Stimulated activated memory B cell treated with anti-CD40 and anti-IgM and Interleukin-4, amounts not matched to agents 10 μg/mL and 1 μg/mL and 100 μg/mL, for 72 hours (primary cell): ENCODE results near the gene ANGPTL8.

Source experiments
- ATAC-seq: fragments of 150-1000 bp; cut with Tn5 transposase; 2 replicates; pipeline ENCODE4 v1.10.0; 2021
- H3K27ac Mint-ChIP-seq: one replicate; pipeline ENCODE4 v1.8.0; 2022; ENCODE audit warnings: mild to moderate bottlenecking, mixed read lengths
- H3K27me3 Mint-ChIP-seq: one replicate; pipeline ENCODE4 v1.8.0; 2022; ENCODE audit warnings: mixed read lengths
- H3K36me3 Mint-ChIP-seq: one replicate; pipeline ENCODE4 v1.8.0; 2022; ENCODE audit warnings: mixed read lengths
- H3K4me1 Mint-ChIP-seq: one replicate; pipeline ENCODE4 v1.8.0; 2022; ENCODE audit warnings: mixed read lengths
- H3K4me3 Mint-ChIP-seq: one replicate; pipeline ENCODE4 v1.8.0; 2022; ENCODE audit warnings: mild to moderate bottlenecking, moderate library complexity, mixed read lengths
- H3K9me3 Mint-ChIP-seq: one replicate; pipeline ENCODE4 v1.8.0; 2022; ENCODE audit warnings: mixed read lengths

Gene ANGPTL8

DNA sequence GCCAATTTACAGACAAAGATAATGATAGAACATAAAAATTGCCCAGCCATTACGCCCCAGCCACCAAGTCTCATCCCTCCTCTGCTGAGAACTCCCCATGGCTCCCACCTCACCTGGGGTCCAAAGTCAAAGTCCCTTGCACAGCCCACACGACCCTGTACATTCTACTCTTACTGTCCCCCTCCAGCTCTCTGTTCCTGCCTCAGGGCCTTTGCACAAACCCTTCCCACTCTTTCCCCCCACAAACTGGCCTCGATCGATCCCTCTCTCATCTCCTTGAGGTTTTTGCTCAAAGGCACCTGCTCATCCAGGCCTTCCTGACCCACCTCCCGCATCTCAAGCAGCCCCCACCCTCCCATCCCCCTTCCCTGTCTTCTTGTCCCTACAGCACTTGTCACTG is 21.6 kb downstream of the ANGPTL8 start:
- H3K36me3 Mint-ChIP-seq, result no peaks in the 10 kb centered on the region
- peaks cover 13% of the 10 kb centered on the region for H3K4me1 Mint-ChIP-seq
- H3K9me3 Mint-ChIP-seq, result no peaks in the 10 kb centered on the region
- peak overlapping the region; percentile 17 for H3K27ac Mint-ChIP-seq
- no peak for ATAC-seq
- peak overlapping the region; percentile 77 for H3K4me3 Mint-ChIP-seq
- H3K27me3 Mint-ChIP-seq, result peaks cover 14% of the 10 kb centered on the region

DNA sequence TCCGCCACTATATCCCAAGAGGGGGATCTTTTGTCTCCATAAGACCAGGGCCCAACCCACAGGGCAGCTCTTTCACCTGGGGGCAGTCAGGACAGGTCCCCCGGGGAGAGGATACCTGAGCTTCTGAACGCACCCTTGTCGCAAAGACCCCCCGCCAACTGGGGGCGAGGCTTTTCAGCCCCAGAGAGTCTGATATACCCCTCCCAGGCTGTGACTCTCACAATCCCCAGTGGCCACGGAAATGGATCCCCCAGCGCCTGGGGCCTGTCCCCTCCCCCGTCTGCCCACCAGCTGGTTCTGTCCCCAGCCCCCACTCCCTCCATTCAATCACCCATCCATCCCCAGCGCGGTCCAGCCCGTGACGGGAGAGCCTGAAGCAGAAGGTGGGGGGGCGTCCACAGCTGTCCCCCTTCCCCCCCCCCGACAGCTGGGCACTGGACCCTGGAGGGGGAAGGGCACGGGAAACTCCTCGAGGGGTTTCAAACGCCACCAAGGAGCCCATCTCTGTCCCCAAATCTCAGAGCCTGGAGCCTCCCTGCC is 22.1 kb downstream of the ANGPTL8 start:
- peaks cover 15% of the 10 kb centered on the region for H3K27me3 Mint-ChIP-seq
- peaks cover 13% of the 10 kb centered on the region for H3K4me1 Mint-ChIP-seq
- H3K9me3 Mint-ChIP-seq, result no peaks in the 10 kb centered on the region
- H3K36me3 Mint-ChIP-seq, result no peaks in the 10 kb centered on the region
- H3K27ac Mint-ChIP-seq, result peak overlapping the region; percentile 17
- peak overlapping the region; percentile 77 for H3K4me3 Mint-ChIP-seq
- no peak for ATAC-seq

DNA sequence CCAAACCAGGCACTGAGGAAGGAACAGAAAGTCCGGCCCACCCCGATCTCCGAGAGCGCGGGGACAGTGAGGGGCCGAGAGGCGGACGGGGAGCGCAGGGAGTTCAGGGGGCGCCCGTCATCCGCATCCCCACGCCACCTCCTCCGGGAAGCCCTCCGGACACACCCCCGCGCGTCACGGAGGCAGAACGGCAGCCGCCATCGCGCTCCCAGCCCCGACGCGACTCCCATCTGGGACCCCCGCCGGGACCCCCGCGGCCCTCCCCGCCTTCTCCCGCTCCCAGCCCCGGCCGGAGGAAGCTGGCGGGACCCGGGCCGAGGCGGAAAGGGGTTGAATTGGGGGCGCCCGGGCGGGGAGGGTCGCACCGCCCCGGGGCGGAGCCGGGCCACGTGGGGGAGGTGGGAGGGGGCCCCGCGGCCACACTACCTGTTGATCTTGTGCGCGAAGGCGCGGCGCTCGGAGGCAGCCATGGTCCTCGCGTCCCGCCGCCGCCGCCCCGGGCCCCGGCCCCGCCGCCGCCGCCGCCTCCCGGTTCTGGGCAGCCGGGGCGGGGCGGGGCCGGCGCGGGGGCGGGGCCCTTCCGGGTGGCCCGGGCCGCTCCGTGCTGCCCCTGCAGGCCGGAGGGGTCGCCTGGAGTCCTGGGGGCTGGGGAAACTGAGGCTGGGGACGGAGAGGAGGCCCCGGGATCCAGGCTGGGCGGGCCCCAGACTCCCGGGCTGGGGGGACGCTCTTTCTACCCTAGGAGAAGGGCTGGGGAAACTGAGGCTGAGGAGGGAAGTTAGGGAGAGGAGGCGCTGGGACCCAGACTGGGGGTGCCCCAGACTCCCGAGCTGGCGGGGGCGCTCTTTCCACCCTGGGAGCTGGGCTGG is 22.8 kb downstream of the ANGPTL8 start, which contains the start of gene DOCK6:
DOCK6 (minus strand) TSS at position 554 of the 869 bp plus-strand sequence; CDS start at position 470, 84 bp downstream.
- H3K36me3 Mint-ChIP-seq, result no peaks in the 10 kb centered on the region
- peaks cover 22% of the 10 kb centered on the region for H3K27me3 Mint-ChIP-seq
- peak; percentile 66 for ATAC-seq
- H3K27ac Mint-ChIP-seq, result peak within 1 kb of the TSS; percentile 57
- H3K4me3 Mint-ChIP-seq, result peak within 1 kb of the TSS; percentile 77
- no peaks in the 10 kb centered on the region for H3K9me3 Mint-ChIP-seq
- H3K4me1 Mint-ChIP-seq, result peaks cover 13% of the 10 kb centered on the region

DNA sequence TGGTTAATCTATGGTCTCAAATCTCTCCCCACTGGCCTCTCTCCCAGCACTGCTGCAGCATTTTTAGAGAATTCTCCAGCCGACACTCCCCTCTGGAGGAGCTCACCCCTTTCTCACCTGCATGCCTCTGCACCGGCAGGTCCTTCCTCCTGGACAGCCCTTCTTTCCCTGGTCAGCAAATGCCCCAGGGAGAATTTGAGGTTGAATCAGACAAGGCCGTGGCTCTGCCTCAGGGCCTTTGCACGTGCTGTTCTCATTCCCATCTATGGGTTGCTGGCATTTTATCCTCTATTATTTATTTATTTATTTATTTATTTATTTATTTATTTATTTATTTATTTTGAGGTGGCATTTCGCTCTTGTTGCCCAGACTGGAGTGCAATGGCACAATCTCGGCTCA is 24.3 kb downstream of the ANGPTL8 start:
- H3K36me3 Mint-ChIP-seq, result no peaks in the 10 kb centered on the region
- H3K4me1 Mint-ChIP-seq, result peaks cover 13% of the 10 kb centered on the region
- peak overlapping the region; percentile 30 for H3K4me3 Mint-ChIP-seq
- peaks cover 37% of the 10 kb centered on the region for H3K27me3 Mint-ChIP-seq
- H3K9me3 Mint-ChIP-seq, result no peaks in the 10 kb centered on the region
- no peak for ATAC-seq
- no peak overlapping the region for H3K27ac Mint-ChIP-seq

DNA sequence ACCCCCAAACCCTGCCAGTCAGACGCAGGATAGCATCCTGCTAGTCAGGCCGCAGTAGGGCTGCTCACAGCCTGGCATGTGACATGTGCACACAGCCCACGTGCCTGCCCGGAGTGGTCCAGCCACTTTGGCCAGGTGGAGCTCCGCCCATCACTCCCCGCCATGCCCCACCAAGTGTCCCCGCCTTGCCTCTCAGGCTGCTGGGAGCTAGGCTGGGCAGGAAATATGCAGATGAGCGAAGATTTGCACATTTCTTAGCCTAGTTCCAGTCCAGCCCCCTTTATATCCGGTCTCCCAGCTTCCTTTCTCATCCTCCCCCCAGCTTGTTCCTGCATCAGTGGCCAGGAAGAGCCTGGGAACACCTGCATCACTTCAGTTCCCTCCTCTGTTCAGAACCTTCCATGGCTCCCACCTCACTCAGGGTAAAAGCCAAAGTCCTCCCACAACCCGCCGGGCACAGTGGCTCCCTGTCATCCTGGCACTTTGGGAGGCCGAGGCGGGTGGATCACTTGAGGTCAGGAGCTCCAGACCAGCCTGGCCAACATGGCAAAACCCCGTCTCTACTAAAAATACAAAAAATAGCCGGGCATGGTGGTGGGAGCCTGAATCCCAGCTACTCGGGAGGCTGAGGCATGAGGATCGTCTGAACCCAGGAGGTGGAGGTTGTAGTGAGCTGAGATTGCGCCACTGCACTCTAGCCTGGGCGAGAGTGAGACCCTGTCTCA is 25.2 kb downstream of the ANGPTL8 start:
- Mint-ChIP-seq H3K27ac (no peak overlapping the region), H3K27me3 (peaks cover 46% of the 10 kb centered on the region), H3K4me3 (no peak overlapping the region), H3K9me3 (no peaks in the 10 kb centered on the region), H3K4me1 (peaks cover 13% of the 10 kb centered on the region), H3K36me3 (no peaks in the 10 kb centered on the region)
- ATAC-seq, result no peak

DNA sequence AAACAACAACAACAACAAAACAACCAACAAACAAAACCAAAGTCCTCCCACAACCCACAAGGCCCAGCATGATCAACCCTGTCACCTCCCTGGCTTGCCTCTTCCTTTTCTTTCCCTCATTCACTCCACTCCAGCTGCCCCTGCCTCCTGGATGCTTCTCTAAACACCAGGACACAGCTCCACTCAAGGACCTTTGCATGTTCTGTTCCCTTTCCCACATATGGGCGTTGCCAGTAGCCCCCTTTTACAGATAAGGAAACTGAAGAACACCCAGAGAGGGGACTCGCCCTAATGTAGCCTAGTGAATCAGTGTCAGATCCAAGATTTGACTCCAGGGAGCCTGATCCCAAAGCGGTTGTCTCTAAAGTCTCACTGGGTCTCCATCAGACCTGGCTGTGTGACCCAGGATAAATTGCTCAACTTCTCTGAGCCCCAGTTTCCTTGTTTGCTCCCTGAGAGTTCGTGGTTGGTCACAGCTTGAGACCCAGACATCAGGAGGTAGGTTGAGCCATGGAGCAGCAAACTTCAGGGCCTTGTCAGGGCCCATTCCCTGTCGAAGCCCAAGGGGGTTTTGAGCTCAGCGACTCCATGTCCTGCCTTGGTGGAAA is 25.9 kb downstream of the ANGPTL8 start:
- Mint-ChIP-seq H3K36me3 (no peaks in the 10 kb centered on the region), H3K4me1 (peaks cover 13% of the 10 kb centered on the region), H3K27ac (no peak overlapping the region), H3K27me3 (peaks cover 50% of the 10 kb centered on the region), H3K9me3 (no peaks in the 10 kb centered on the region), H3K4me3 (no peak overlapping the region)
- no peak for ATAC-seq

DNA sequence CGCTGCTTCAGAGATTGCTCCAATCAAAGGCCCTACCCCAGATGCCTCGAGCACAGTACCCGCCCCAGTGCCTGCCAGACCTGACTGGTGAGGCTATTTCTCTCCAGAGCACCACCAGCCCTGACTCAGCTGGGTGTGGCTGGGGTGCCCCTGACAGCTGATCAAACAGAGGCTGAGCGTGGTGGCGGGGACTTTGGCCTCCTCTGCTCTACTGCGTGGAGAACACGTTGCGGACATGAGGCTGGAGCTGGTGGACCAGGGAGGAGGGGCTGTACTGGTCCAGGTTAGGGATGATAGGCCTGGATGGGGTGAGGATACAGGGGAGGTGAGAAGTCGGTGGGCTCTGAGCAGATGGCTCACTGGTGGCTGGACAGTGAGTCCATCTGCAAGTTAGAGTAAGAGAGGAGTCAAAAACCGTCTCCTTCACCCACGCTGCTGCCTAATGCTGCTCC is 26.4 kb downstream of the ANGPTL8 start:
- Mint-ChIP-seq H3K27ac (no peak overlapping the region), H3K9me3 (no peaks in the 10 kb centered on the region), H3K36me3 (no peaks in the 10 kb centered on the region), H3K27me3 (peaks cover 50% of the 10 kb centered on the region), H3K4me3 (no peak overlapping the region), H3K4me1 (peaks cover 13% of the 10 kb centered on the region)
- ATAC-seq, result peak; percentile 4

DNA sequence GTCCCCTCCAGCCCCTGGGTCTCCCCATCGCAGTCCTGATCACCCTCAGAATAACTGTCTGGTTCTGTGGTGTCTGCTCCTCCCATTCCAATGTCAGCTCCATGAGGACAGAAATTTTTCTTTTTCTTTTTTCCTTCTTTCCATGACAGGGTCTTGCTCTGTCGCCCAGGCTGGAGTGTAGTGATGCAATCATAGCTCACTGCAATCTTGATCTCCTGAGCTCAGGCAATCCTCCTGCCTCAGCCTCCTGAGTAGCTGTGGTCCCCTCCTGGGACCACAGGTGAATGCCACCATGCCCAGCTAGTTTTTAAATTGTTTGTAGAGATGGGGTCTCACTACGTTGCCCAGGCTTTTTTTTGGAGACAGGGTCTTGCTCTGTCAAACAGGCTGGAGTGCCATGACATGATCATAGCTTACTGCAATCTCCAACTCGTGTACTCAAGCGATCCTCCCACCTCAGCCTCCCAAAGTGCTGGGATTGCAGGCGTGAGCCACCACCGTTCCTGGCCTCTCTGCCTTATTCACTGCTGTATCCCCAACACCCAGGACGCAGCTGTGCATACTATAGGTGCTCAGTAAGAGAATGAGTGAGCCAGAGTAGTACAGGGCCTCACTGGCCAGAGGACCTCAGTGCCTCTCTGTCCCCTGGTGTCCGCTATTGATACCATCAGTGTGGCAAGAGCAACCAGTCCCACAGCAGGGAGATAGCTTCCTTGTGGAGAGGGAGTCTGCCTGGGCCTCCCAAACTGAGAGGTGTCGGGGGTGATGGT is 28.1 kb downstream of the ANGPTL8 start:
- Mint-ChIP-seq H3K27ac (no peak overlapping the region), H3K27me3 (peaks cover 50% of the 10 kb centered on the region), H3K9me3 (no peaks in the 10 kb centered on the region), H3K4me3 (no peak overlapping the region), H3K36me3 (no peaks in the 10 kb centered on the region), H3K4me1 (peaks cover 8% of the 10 kb centered on the region)
- no peak for ATAC-seq

DNA sequence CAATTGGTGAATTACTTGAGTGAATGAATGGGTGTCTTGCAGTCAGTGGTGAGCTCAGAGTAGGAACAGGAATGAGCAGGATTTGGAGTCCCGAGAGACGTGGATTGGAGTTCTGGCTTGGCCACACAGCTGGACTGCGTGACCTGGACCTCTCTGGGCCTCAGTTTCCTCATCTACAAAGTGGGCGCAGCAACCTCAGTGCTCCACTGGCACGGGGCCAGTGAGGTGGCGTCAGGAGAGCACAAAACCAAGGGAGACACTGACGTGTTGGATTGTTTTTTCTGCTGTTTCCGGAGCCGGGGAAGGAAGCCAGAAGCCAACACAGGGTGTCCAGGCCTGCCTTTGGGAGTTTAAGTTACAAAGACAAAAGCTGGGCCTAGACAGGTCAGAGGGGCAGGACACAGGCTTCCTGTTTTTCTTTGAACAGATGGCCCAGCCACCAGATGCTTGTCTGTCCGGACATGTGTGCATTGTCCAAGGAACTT is 29.4 kb downstream of the ANGPTL8 start:
- Mint-ChIP-seq H3K4me1 (peaks cover 8% of the 10 kb centered on the region), H3K27ac (no peak overlapping the region), H3K9me3 (no peaks in the 10 kb centered on the region), H3K27me3 (peaks cover 57% of the 10 kb centered on the region), H3K4me3 (no peak overlapping the region), H3K36me3 (no peaks in the 10 kb centered on the region)
- no peak for ATAC-seq

DNA sequence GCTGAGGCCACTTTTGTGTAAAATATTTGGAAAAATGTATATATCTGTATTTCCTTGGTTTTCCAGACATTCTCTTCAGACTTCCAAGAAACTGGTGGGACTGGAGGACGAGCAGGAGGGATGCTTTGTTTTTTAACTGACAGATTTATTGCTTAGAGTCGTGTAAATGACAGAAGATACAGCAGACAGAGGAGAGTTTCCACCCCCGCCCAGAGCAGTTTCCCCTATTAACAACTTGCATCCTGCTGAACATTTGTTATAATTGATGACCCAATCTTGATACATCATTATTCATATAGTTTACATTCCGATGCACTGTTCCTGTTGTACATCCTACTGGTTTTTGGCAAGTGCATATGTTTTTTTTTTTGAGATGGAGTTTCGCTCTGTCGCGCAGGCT is 30.0 kb downstream of the ANGPTL8 start:
- Mint-ChIP-seq H3K4me3 (no peak overlapping the region), H3K27ac (no peak overlapping the region), H3K9me3 (no peaks in the 10 kb centered on the region), H3K27me3 (peaks cover 58% of the 10 kb centered on the region), H3K36me3 (no peaks in the 10 kb centered on the region), H3K4me1 (peaks cover 6% of the 10 kb centered on the region)
- ATAC-seq, result no peak

DNA sequence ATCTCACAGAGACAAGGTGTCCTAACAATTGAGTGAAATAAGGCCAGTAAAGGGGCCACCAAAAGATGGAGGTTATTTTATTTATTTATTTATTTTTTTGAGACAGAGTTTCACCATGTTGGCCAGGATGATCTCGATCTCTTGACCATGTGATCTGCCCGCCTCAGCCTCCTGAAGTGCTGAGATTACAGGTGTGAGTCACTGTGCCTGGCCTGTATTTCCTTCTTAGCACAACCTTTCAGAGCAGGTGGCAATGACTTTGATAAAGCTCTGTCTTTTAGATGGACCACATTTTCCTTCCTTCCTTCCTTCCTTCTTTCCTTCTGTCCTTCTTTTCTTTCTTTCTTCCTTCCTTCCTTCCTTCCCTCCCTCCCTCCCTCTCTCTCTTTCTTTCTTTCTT is 33.9 kb downstream of the ANGPTL8 start:
- no peak for ATAC-seq
- Mint-ChIP-seq H3K4me3 (no peak overlapping the region), H3K36me3 (no peaks in the 10 kb centered on the region), H3K9me3 (no peaks in the 10 kb centered on the region), H3K4me1 (no peaks in the 10 kb centered on the region), H3K27ac (no peak overlapping the region), H3K27me3 (peaks cover 39% of the 10 kb centered on the region)

DNA sequence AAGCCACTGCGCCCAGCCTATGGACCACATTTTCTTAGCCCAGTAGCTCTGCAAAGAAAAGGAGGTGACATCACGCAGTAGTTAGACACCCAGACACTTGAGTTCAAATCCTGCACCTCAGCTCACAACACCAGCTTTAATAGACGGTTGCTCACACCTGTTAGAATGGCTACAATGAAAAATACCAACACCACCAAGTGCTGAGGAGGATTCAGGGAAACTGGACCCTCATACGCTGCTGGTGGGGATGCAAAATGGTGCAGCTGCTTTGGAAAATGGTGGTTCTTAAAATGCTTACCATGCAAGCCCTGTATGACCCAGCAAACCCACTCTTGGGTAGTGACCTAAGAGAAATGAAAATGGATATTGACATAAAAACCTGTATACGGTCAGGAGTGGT is 34.6 kb downstream of the ANGPTL8 start:
- peaks cover 32% of the 10 kb centered on the region for H3K27me3 Mint-ChIP-seq
- no peak overlapping the region for H3K27ac Mint-ChIP-seq
- H3K4me1 Mint-ChIP-seq, result no peaks in the 10 kb centered on the region
- ATAC-seq, result no peak
- H3K36me3 Mint-ChIP-seq, result no peaks in the 10 kb centered on the region
- no peak overlapping the region for H3K4me3 Mint-ChIP-seq
- no peaks in the 10 kb centered on the region for H3K9me3 Mint-ChIP-seq

DNA sequence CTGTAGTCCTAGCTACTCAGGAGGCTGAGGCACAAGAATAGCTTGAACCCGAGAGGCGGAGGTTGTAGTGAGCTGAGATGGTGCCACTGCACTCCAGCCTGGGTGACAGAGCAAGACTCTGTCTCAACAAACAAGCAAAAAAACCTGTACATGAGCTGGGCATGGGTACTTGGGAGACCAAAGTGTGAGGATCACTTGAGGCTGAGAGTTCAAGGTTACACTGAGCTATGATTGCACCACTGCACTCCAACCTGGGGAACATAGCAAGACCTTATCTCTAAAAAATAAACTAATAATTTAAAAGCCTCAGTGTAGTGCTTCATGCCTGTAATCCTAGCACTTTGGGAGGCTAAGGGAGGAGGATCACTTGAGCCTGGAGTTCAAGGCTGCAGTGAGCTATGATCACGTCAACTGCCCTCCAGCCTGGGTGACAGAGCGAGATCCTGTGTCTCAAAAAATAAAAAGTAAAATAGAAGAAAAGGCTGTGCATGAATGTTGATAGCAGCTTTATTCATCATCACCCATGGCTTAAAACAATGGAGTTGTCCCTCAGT is 35.2 kb downstream of the ANGPTL8 start:
- H3K36me3 Mint-ChIP-seq, result no peaks in the 10 kb centered on the region
- no peak overlapping the region for H3K4me3 Mint-ChIP-seq
- H3K27me3 Mint-ChIP-seq, result peaks cover 26% of the 10 kb centered on the region
- H3K27ac Mint-ChIP-seq, result no peak overlapping the region
- no peaks in the 10 kb centered on the region for H3K9me3 Mint-ChIP-seq
- peaks cover 3% of the 10 kb centered on the region for H3K4me1 Mint-ChIP-seq
- ATAC-seq, result no peak

DNA sequence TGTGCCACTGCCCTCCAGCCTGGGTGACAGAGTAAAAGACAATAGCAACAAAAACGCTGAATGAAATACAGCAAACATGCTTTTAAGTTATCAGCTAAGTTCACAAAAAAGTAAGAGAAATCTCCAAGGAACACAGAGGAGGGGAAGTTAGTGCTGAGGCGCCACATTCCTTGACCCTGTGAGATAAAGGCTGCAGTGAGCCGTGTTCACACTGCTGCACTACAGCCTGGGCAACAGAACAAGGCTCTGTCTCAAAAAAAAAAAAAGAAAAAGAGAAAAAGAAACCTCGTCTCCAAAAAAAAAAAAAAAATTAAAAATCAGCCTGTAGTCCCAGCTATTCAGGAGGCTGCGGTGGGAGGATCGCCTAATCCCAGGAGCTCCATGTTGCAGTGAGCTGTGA is 39.3 kb downstream of the ANGPTL8 start:
- Mint-ChIP-seq H3K27me3 (peaks cover 25% of the 10 kb centered on the region), H3K4me1 (peaks cover 7% of the 10 kb centered on the region), H3K36me3 (no peaks in the 10 kb centered on the region), H3K9me3 (no peaks in the 10 kb centered on the region), H3K27ac (no peak overlapping the region), H3K4me3 (no peak overlapping the region)
- ATAC-seq, result no peak
